HCT116 (cell line): ENCODE results near the gene OR4D1. TPM values are rescaled to one million over a fixed set of nuclear protein-coding genes. Genes with fewer than 3 reads are reported as not detected.

Experiments
- ATAC-seq: fragments of 200-7000 bp; cut with Tn5 transposase; 2 replicates; pipeline ENCODE4 v1.9.1; 2020; ENCODE audit warnings: mild to moderate bottlenecking, moderate library complexity
- BruUV-seq: library from RNA; stranded (reverse); fragments of 400-500 nt; replicated peaks from 2 replicates; lab custom pipeline; 2021; lab: Mats Ljungman, UMichigan
- CTCF ChIA-PET: fragments of 300-600 bp; sonication (Branson Sonifier 250); formaldehyde crosslinking; loops from one replicate; lab custom pipeline; 2021; ENCODE audit warnings: antibody characterized with exemption; lab: Charles Lee
- POLR2A ChIA-PET: fragments of 300-600, 350-600 bp; sonication (Branson Sonifier 250); formaldehyde crosslinking; loops from one replicate; lab custom pipeline; 2021; ENCODE audit warnings: antibody characterized with exemption; lab: Charles Lee
- RAD21 ChIA-PET, 2 experiments: fragments of 300-600 bp; sonication (Branson Sonifier 250); formaldehyde crosslinking; loops; one replicate each; lab custom pipeline; 2023; ENCODE audit warnings: low total read pairs in 2 of 2; ENCODE audit not compliant: uncharacterized antibody in 2 of 2, unreplicated experiment in 2 of 2, low non-redundant PET in 1 of 2; lab: Charles Lee
- DNase-seq: peaks from one replicate; pipeline ENCODE4 v3.0.0-alpha.2; 2010; ENCODE audit warnings: low read depth, low spot score
- H2AFZ ChIP-seq: fragments of 200-600 bp; shearing (Covaris generic), sonication (generic); 2 replicates; pipeline ENCODE4 v1.6.1; 2017; ENCODE audit warnings: low read depth, mixed run types, mixed read lengths, antibody characterized with exemption, low read length; ENCODE audit not compliant: poor library complexity, severe bottlenecking
- H3K27ac ChIP-seq: 2 replicates; pipeline ENCODE4 v1.5.1; 2012; ENCODE audit warnings: low read depth, low read length
- H3K27me3 ChIP-seq: fragments of 200-600 bp; sonication (generic); 2 replicates; pipeline ENCODE4 v1.6.1; 2016; ENCODE audit warnings: mixed run types, low read length, mixed read lengths; ENCODE audit not compliant: insufficient read depth
- H3K36me3 ChIP-seq, 2 experiments: fragments of 200-500 bp in 1 of 2; fragments of 200-600 bp in 1 of 2; sonication (Bioruptor generic) in 1 of 2; sonication (generic) in 1 of 2; 2 replicates each; pipeline versions ENCODE4 v1.5.1 to v1.6.1; 2014 to 2016; ENCODE audit warnings: low read length in 2 of 2, inconsistent platforms in 1 of 2, mixed read lengths in 1 of 2, mixed run types in 1 of 2; ENCODE audit not compliant: insufficient read depth in 2 of 2, control insufficient read depth in 1 of 2
- H3K4me1 ChIP-seq, 2 experiments: fragments of 200-600 bp in 1 of 2; sonication (generic) in 1 of 2; 2 replicates each; pipeline versions ENCODE4 v1.5.1 to v1.6.1; 2012 to 2017; ENCODE audit warnings: low read length in 2 of 2, inconsistent platforms in 1 of 2, mild to moderate bottlenecking in 1 of 2, mixed read lengths in 1 of 2, mixed run types in 1 of 2, moderate library complexity in 1 of 2; ENCODE audit not compliant: insufficient read depth in 2 of 2, control insufficient read depth in 1 of 2
- H3K4me2 ChIP-seq: fragments of 200-600 bp; sonication (generic); 2 replicates; pipeline ENCODE4 v1.6.1; 2017; ENCODE audit warnings: mixed run types, low read length, mixed read lengths
- H3K4me3 ChIP-seq, 2 experiments: fragments of 200-600 bp in 1 of 2; sonication (generic) in 1 of 2; replicated peaks in 1 of 2; 2 replicates each; pipeline ENCODE4 v1.5.1; 2011 to 2016; ENCODE audit warnings: low read length in 2 of 2, control low read depth in 1 of 2, low read depth in 1 of 2, mild to moderate bottlenecking in 1 of 2, mixed read lengths in 1 of 2, mixed run types in 1 of 2
- H3K79me2 ChIP-seq: fragments of 200-600 bp; sonication (generic); 2 replicates; pipeline ENCODE4 v1.6.1; 2017; ENCODE audit warnings: mild to moderate bottlenecking, mixed run types, low read length, moderate library complexity, mixed read lengths; ENCODE audit not compliant: insufficient read depth
- H3K9ac ChIP-seq: fragments of 200-600 bp; sonication (generic); 2 replicates; pipeline ENCODE4 v1.6.1; 2016; ENCODE audit warnings: low read length, mixed read lengths
- H3K9me2 ChIP-seq: fragments of 200-600 bp; sonication (generic), shearing (Covaris generic); 2 replicates; pipeline ENCODE4 v1.6.1; 2017; ENCODE audit warnings: mixed run types, mild to moderate bottlenecking, moderate library complexity; ENCODE audit not compliant: insufficient read depth
- H3K9me3 ChIP-seq, 2 experiments: fragments of 200-500 bp in 1 of 2; fragments of 200-600 bp in 1 of 2; sonication (Bioruptor generic) in 1 of 2; sonication (generic) in 1 of 2; 2 replicates each; pipeline ENCODE4 v1.6.1; 2014 to 2017; ENCODE audit warnings: low read length in 2 of 2, mixed read lengths in 2 of 2, inconsistent platforms in 1 of 2, low read depth in 1 of 2, mild to moderate bottlenecking in 1 of 2, mixed run types in 1 of 2, moderate library complexity in 1 of 2; ENCODE audit not compliant: control insufficient read depth in 1 of 2, insufficient read depth in 1 of 2
- H4K20me1 ChIP-seq: fragments of 200-600 bp; sonication (generic), shearing (Covaris generic); 2 replicates; pipeline ENCODE4 v1.6.1; 2017; ENCODE audit warnings: mixed run types, mild to moderate bottlenecking, moderate library complexity; ENCODE audit not compliant: insufficient read depth
- ATF3 ChIP-seq: IDR thresholded peaks from 2 replicates; pipeline ENCODE4 v1.6.1; 2012
- CBX3 ChIP-seq: IDR thresholded peaks from 2 replicates; pipeline ENCODE4 v1.6.1; 2012; ENCODE audit warnings: low read depth
- CEBPB ChIP-seq: IDR thresholded peaks from 2 replicates; pipeline ENCODE4 v1.6.1; 2012; ENCODE audit warnings: low read depth
- CTCF ChIP-seq, 3 experiments: fragments of 200-600 bp in 1 of 3; sonication (generic) in 1 of 3; IDR thresholded peaks in 2 of 3; conservative IDR thresholded peaks in 1 of 3; 2 replicates each; pipeline ENCODE4 v1.5.1; 2012 to 2017; ENCODE audit warnings: low read depth in 2 of 3, low read length in 2 of 3, antibody characterized with exemption in 1 of 3, borderline replicate concordance in 1 of 3, control low read depth in 1 of 3, mild to moderate bottlenecking in 1 of 3, mixed read lengths in 1 of 3, mixed run types in 1 of 3, moderate library complexity in 1 of 3; ENCODE audit not compliant: insufficient read depth in 1 of 3
- ELF1 ChIP-seq: IDR thresholded peaks from 2 replicates; pipeline ENCODE4 v1.6.1; 2012; ENCODE audit warnings: low read depth, borderline replicate concordance
- EZH2 ChIP-seq: fragments of 200-600 bp; sonication (generic); IDR thresholded peaks from 2 replicates; pipeline ENCODE4 v1.6.1; 2017; ENCODE audit warnings: antibody characterized with exemption, mixed run types
- FOSL1 ChIP-seq: IDR thresholded peaks from 2 replicates; pipeline ENCODE4 v1.6.1; 2012; ENCODE audit warnings: low read depth
- JUND ChIP-seq: IDR thresholded peaks from 2 replicates; pipeline ENCODE4 v1.6.1; 2012
- POLR2A ChIP-seq: IDR thresholded peaks from 2 replicates; pipeline ENCODE4 v1.7.0; 2011; ENCODE audit warnings: borderline replicate concordance; ENCODE audit not compliant: insufficient read depth, insufficient read length; ENCODE audit errors: extremely low read depth
- REST ChIP-seq: IDR thresholded peaks from 2 replicates; pipeline ENCODE4 v1.6.1; 2012; ENCODE audit warnings: low read depth
- SIN3A ChIP-seq: IDR thresholded peaks from 2 replicates; pipeline ENCODE4 v1.6.1; 2012; ENCODE audit warnings: low read depth
- SP1 ChIP-seq: IDR thresholded peaks from 2 replicates; pipeline ENCODE4 v1.6.1; 2012; ENCODE audit warnings: low read depth
- ZBTB33 ChIP-seq: IDR thresholded peaks from 2 replicates; pipeline ENCODE4 v1.6.1; 2011; ENCODE audit warnings: mild to moderate bottlenecking, low read length, moderate library complexity; ENCODE audit not compliant: insufficient replicate concordance; ENCODE audit errors: extremely low read depth
- ZNF274 ChIP-seq: fragments of 200-500 bp; sonication (Bioruptor generic); IDR thresholded peaks from 2 replicates; pipeline ENCODE4 v1.6.1; 2014; ENCODE audit warnings: mild to moderate bottlenecking, low read depth, low read length, inconsistent platforms
- intact Hi-C: fragments of 100-400 bp; cut with micrococcal nuclease; formaldehyde crosslinking; loops from 2 replicates; pipeline ENCODE4 v1.10.0; 2022
- total RNA-seq: library from RNA; stranded (reverse); gene quantifications from one replicate; pipeline ENCODE4 v1.2.1, GENCODE V29; 2021; ENCODE audit not compliant: unreplicated experiment

The OR4D1 gene
- total RNA-seq, 1 experiment from 2014 or later: not detected

- no TSS peak for BruUV-seq
- Histone ChIP-seq H3K9me2 (no peaks in the 10 kb centered on the region), H3K4me3 (no peak overlapping the region), H3K4me2 (no peak overlapping the region), H3K79me2 (no peaks in the 10 kb centered on the region), H3K27me3 (no peaks in the 10 kb centered on the region; the same call in 1 of the 2 replicates), H3K27ac (no peak overlapping the region), H3K4me1 (peaks cover 0 to 3% of the 10 kb centered on the region in 2 experiments; a peak in 1 of 4 replicates), H2AFZ (no peak overlapping the region), H3K9me3 (no peaks in the 10 kb centered on the region), H4K20me1 (no peaks in the 10 kb centered on the region), H3K9ac (no peak overlapping the region), H3K36me3 (no peaks in the 10 kb centered on the region)
- CTCF ChIA-PET: interaction anchor here (1.6 kb wide), 1 partner anchor 11 kb away, joined by 3 read pairs; no protein-coding TSS in a partner anchor
- POLR2A ChIA-PET: no interaction called here
- DNase-seq (no peak), ATAC-seq (no peak)
- TF ChIP-seq ZBTB33 (no peak), EZH2 (no peak), ATF3 (no peak), ELF1 (no peak), SIN3A (no peak), JUND (no peak), CBX3 (no peak), FOSL1 (no peak), CEBPB (no peak), ZNF274 (no peak), POLR2A (no peak), SP1 (no peak), REST (no peak), CTCF (IDR thresholded peaks at IDR 0.05 in 2 of 3, conservative IDR thresholded peaks at IDR 0.05 in 1 of 3; ENCODE audit: borderline replicate concordance in 1 of 3, insufficient read depth in 1 of 3, low read depth in 2 of 3, low read length in 2 of 3) (no peak)
- intact Hi-C loops: loop anchor here (2.0 to 10.0 kb wide), 5 partner anchors 113 to 514 kb away; partner anchors contain the start of genes CCDC182 and MRPS23
- RAD21 ChIA-PET: no interaction called here
Measured at GRCh38 chr17:58111676-58112075, 36.5 kb upstream of the OR4D1 start.
